Activated B cell treated with CpG ODN at 0.5 μM for 24 hours (primary cell): ENCODE data around the gene WDR81. TPM values are rescaled to one million over a fixed set of nuclear protein-coding genes. Genes with fewer than 3 reads are reported as not detected.

Source experiments
- ATAC-seq: fragments of 200-7000 bp; cut with Tn5 transposase; one replicate; pipeline ENCODE4 v1.10.0; 2021; ENCODE audit warnings: low read depth, mild to moderate bottlenecking, moderate library complexity
- CTCF ChIA-PET: fragments of 350-600 bp; sonication (Branson Sonifier 250); formaldehyde crosslinking; loops from one replicate; lab custom pipeline; 2021; ENCODE audit warnings: antibody characterized with exemption; lab: Charles Lee
- POLR2A ChIA-PET: fragments of 350-600 bp; sonication (Branson Sonifier 250); formaldehyde crosslinking; loops from one replicate; lab custom pipeline; 2021; ENCODE audit warnings: antibody characterized with exemption; lab: Charles Lee
- DNase-seq: peaks from one replicate; pipeline ENCODE4 v3.0.0; 2022
- H3K27ac Mint-ChIP-seq: one replicate; pipeline ENCODE4 v1.8.0; 2020; ENCODE audit warnings: mixed read lengths
- H3K27me3 Mint-ChIP-seq: one replicate; pipeline ENCODE4 v1.8.0; 2021; ENCODE audit warnings: mixed read lengths
- H3K36me3 Mint-ChIP-seq: one replicate; pipeline ENCODE4 v1.8.0; 2021; ENCODE audit warnings: low read depth, mixed read lengths
- H3K4me1 Mint-ChIP-seq: one replicate; pipeline ENCODE4 v1.8.0; 2021; ENCODE audit warnings: mixed read lengths
- H3K4me3 Mint-ChIP-seq: one replicate; pipeline ENCODE4 v1.8.0; 2020; ENCODE audit warnings: mild to moderate bottlenecking, mixed read lengths
- H3K9me3 Mint-ChIP-seq: one replicate; pipeline ENCODE4 v1.8.0; 2020; ENCODE audit warnings: mixed read lengths
- intact Hi-C: fragments of 100-400 bp; cut with micrococcal nuclease; formaldehyde crosslinking; loops from one replicate; pipeline ENCODE4 v1.15.1; 2024
- total RNA-seq: library from RNA; stranded (reverse); gene quantifications from 2 replicates; pipeline ENCODE4 v1.2.3, GENCODE V29; 2022
- TF ChIP-seq, protein P1 (sequence below): fragments of 200-600 bp; IDR thresholded peaks from one replicate; pipeline ENCODE4 v1.8.0; 2022; ENCODE audit warnings: antibody characterized with exemption, mild to moderate bottlenecking

Gene WDR81
- total RNA-seq, 1 donor from 2014 or later, result 48.4 TPM

- intact Hi-C loops, result no loop called here
- Mint-ChIP-seq H3K4me1 (peaks cover 21% of the 10 kb centered on the region), H3K27me3 (no peaks in the 10 kb centered on the region), H3K9me3 (no peaks in the 10 kb centered on the region), H3K36me3 (peaks cover 38% of the 10 kb centered on the region), H3K4me3 (no peak overlapping the region), H3K27ac (no peak overlapping the region)
- no peak for DNase-seq
- ATAC-seq, result no peak
- CTCF ChIA-PET, result interaction anchor here (1.4 kb wide), 1 partner anchor 55 kb away, joined by 4 read pairs; no protein-coding TSS in a partner anchor
- POLR2A ChIA-PET, result no interaction called here
- TF ChIP-seq, protein P1, sequence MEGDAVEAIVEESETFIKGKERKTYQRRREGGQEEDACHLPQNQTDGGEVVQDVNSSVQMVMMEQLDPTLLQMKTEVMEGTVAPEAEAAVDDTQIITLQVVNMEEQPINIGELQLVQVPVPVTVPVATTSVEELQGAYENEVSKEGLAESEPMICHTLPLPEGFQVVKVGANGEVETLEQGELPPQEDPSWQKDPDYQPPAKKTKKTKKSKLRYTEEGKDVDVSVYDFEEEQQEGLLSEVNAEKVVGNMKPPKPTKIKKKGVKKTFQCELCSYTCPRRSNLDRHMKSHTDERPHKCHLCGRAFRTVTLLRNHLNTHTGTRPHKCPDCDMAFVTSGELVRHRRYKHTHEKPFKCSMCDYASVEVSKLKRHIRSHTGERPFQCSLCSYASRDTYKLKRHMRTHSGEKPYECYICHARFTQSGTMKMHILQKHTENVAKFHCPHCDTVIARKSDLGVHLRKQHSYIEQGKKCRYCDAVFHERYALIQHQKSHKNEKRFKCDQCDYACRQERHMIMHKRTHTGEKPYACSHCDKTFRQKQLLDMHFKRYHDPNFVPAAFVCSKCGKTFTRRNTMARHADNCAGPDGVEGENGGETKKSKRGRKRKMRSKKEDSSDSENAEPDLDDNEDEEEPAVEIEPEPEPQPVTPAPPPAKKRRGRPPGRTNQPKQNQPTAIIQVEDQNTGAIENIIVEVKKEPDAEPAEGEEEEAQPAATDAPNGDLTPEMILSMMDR, result no peak
Measured at GRCh38 chr17:1776328-1776727, 51.8 kb downstream of the WDR81 start.

GRCh38 chr17:1776857-1777256 lies 52.4 kb downstream of the WDR81 start:
- no peak overlapping the region for H3K4me3 Mint-ChIP-seq
- peaks cover 42% of the 10 kb centered on the region for H3K36me3 Mint-ChIP-seq
- intact Hi-C loops, result no loop called here
- TF ChIP-seq, protein P1, result no peak
- no peaks in the 10 kb centered on the region for H3K27me3 Mint-ChIP-seq
- H3K4me1 Mint-ChIP-seq, result peaks cover 21% of the 10 kb centered on the region
- ChIA-PET CTCF (interaction anchor here (1.4 kb wide), 1 partner anchor 56 kb away, joined by 4 read pairs; no protein-coding TSS in a partner anchor), POLR2A (no interaction called here)
- H3K9me3 Mint-ChIP-seq, result no peaks in the 10 kb centered on the region
- no peak overlapping the region for H3K27ac Mint-ChIP-seq
- ATAC-seq (no peak), DNase-seq (no peak)

- TF ChIP-seq, protein P1, result no peak
- Mint-ChIP-seq H3K27me3 (no peaks in the 10 kb centered on the region), H3K36me3 (peaks cover 60% of the 10 kb centered on the region), H3K4me3 (no peak overlapping the region), H3K4me1 (peaks cover 33% of the 10 kb centered on the region), H3K9me3 (no peaks in the 10 kb centered on the region), H3K27ac (no peak overlapping the region)
- intact Hi-C loops, result no loop called here
- ChIA-PET POLR2A (no interaction called here), CTCF (no interaction called here)
- DNase-seq (no peak), ATAC-seq (no peak)
Measured at GRCh38 chr17:1779571-1780131, 55.1 kb downstream of the WDR81 start.

- ATAC-seq (no peak), DNase-seq (no peak)
- peaks cover 33% of the 10 kb centered on the region for H3K4me1 Mint-ChIP-seq
- intact Hi-C loops, result no loop called here
- H3K4me3 Mint-ChIP-seq, result peak overlapping the region; percentile 66
- H3K27ac Mint-ChIP-seq, result peak overlapping the region; percentile 84
- peaks cover 59% of the 10 kb centered on the region for H3K36me3 Mint-ChIP-seq
- no peaks in the 10 kb centered on the region for H3K9me3 Mint-ChIP-seq
- no peaks in the 10 kb centered on the region for H3K27me3 Mint-ChIP-seq
- POLR2A ChIA-PET, result interaction anchor here (0.6 to 3.8 kb wide), 13 partner anchors 11 to 159 kb away, joined by 3 to 113 read pairs (median 8); partner anchors contain the start of gene WDR81
- CTCF ChIA-PET, result interaction anchor here (1.3 to 6.3 kb wide), 9 partner anchors 10 to 463 kb away, joined by 3 to 175 read pairs (median 34); partner anchors contain the start of gene WDR81
- TF ChIP-seq, protein P1, result no peak
Measured at GRCh38 chr17:1782171-1782567, 57.7 kb downstream of the WDR81 start.

DNA sequence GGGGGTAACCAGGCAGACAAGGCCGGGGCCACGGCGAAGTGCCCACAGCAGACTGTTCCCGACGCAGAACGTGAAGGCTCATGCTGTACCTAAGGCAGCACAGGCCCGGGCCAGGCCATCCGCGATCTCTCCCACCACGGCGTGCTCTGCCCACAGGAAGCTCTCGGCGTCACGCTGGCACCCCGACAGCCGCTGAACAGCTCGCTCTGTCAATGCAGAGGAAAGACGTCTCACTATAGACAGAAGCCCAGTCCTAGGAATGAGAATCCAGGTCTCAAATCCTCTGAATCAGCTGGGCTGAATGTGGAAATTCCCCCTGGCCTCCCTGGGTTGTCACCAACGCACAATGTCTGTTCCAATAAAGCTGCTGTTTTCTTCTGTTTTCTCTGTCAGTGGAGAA lies 58.8 kb downstream of the WDR81 start:
- Mint-ChIP-seq H3K4me1 (peaks cover 33% of the 10 kb centered on the region), H3K36me3 (peaks cover 58% of the 10 kb centered on the region), H3K9me3 (no peaks in the 10 kb centered on the region), H3K27ac (peak overlapping the region; percentile 84), H3K27me3 (no peaks in the 10 kb centered on the region), H3K4me3 (peak overlapping the region; percentile 44)
- ATAC-seq (peak; percentile 22), DNase-seq (no peak)
- POLR2A ChIA-PET, result interaction anchor here (0.7 to 3.8 kb wide), 12 partner anchors 12 to 268 kb away, joined by 3 to 113 read pairs (median 14); partner anchors contain the start of genes PRPF8, RPA1, SMYD4 and WDR81
- intact Hi-C loops, result loop anchor here (1.0 kb wide), 1 partner anchor 12 kb away; no protein-coding TSS in a partner anchor
- CTCF ChIA-PET, result interaction anchor here (0.8 to 6.3 kb wide), 21 partner anchors 11 to 462 kb away, joined by 3 to 175 read pairs (median 9); partner anchors contain the start of genes RILP and WDR81
- TF ChIP-seq, protein P1, result no peak
